GM23248 (cell line): Measurements from ENCODE around the gene ADAMTSL1. TPM values are rescaled to one million over a fixed set of nuclear protein-coding genes. Genes with fewer than 3 reads are reported as not detected.

Source experiments
- DNase-seq: peaks from one replicate; pipeline ENCODE4 v3.0.0-alpha.2; 2015
- H2AFZ ChIP-seq: fragments of 200-600 bp; sonication (generic); 2 replicates; pipeline ENCODE4 v1.6.1; 2016; ENCODE audit warnings: antibody characterized with exemption
- H3F3A ChIP-seq: fragments of 200-600 bp; sonication (generic); 2 replicates; pipeline ENCODE4 v1.6.1; 2016; ENCODE audit warnings: mild to moderate bottlenecking, antibody characterized with exemption, mixed run types; ENCODE audit not compliant: insufficient read depth
- H3K27ac ChIP-seq: fragments of 200-600 bp; sonication (generic); 2 replicates; pipeline ENCODE4 v1.5.1; 2016; ENCODE audit warnings: mild to moderate bottlenecking
- H3K27me3 ChIP-seq: fragments of 200-600 bp; sonication (generic); replicated peaks from 2 replicates; pipeline ENCODE4 v1.6.1; 2016; ENCODE audit warnings: mild to moderate bottlenecking; ENCODE audit not compliant: insufficient read depth
- H3K36me3 ChIP-seq: fragments of 200-600 bp; sonication (generic); 2 replicates; pipeline ENCODE4 v1.6.1; 2016; ENCODE audit warnings: low read depth, mild to moderate bottlenecking
- H3K4me1 ChIP-seq: fragments of 200-600 bp; sonication (generic); 2 replicates; pipeline ENCODE4 v1.6.1; 2016; ENCODE audit warnings: mild to moderate bottlenecking; ENCODE audit not compliant: insufficient read depth
- H3K4me2 ChIP-seq: fragments of 200-600 bp; sonication (generic); one replicate; pipeline ENCODE4 v1.6.1; 2016; ENCODE audit warnings: mild to moderate bottlenecking; ENCODE audit not compliant: unreplicated experiment
- H3K4me3 ChIP-seq: fragments of 200-600 bp; sonication (generic); 2 replicates; pipeline ENCODE4 v1.5.1; 2016; ENCODE audit warnings: mild to moderate bottlenecking
- H3K79me2 ChIP-seq: fragments of 200-600 bp; sonication (generic); 2 replicates; pipeline ENCODE4 v1.6.1; 2016; ENCODE audit warnings: mild to moderate bottlenecking; ENCODE audit not compliant: insufficient read depth
- H3K9ac ChIP-seq: fragments of 200-600 bp; sonication (generic); 2 replicates; pipeline ENCODE4 v1.6.1; 2016; ENCODE audit warnings: mild to moderate bottlenecking
- H3K9me2 ChIP-seq: fragments of 200-600 bp; sonication (generic); 2 replicates; pipeline ENCODE4 v1.6.1; 2016; ENCODE audit warnings: mixed run types, mild to moderate bottlenecking, moderate library complexity; ENCODE audit not compliant: insufficient read depth
- H3K9me3 ChIP-seq: fragments of 200-600 bp; sonication (generic); one replicate; pipeline ENCODE4 v1.6.1; 2017; ENCODE audit warnings: low read depth
- H4K20me1 ChIP-seq: fragments of 200-600 bp; sonication (generic); 2 replicates; pipeline ENCODE4 v1.6.0; 2016; ENCODE audit not compliant: insufficient read depth
- EZH2 ChIP-seq: fragments of 200-600 bp; sonication (generic); IDR thresholded peaks from 2 replicates; pipeline ENCODE4 v1.6.1; 2018; ENCODE audit warnings: antibody characterized with exemption, mild to moderate bottlenecking; ENCODE audit not compliant: insufficient read depth, poor library complexity, severe bottlenecking
- EZH2phosphoT487 ChIP-seq: fragments of 200-600 bp; sonication (generic); IDR thresholded peaks from 2 replicates; pipeline ENCODE4 v1.6.1; 2018; ENCODE audit warnings: antibody characterized with exemption, moderate library complexity, mild to moderate bottlenecking, low read depth; ENCODE audit not compliant: insufficient read depth
- WGBS, 2 experiments: methylation state at CpG; one replicate each; pipeline ENCODE4 v1.1.6; 2015 to 2017; ENCODE audit warnings: low lambda C conversion rate in 2 of 2, low coverage in 1 of 2; ENCODE audit errors: missing lambda C conversion rate in 2 of 2; 5-methylcytosine and 5-hydroxymethylcytosine counted together
- in situ Hi-C: fragments of 300-500 bp; cut with MboI; formaldehyde crosslinking; loops from 2 replicates; pipeline ENCODE4 v1.15.0; 2020
- polyA plus RNA-seq: library from polyadenylated mRNA; unstranded; fragments of >200 nt; fragmentation: Nextera tagmentation; extraction: Ambion mirVana; gene quantifications from 2 replicates; pipeline ENCODE4 v1.2.1, GENCODE V29; 2016
- total RNA-seq: library from RNA; depleted of rRNA; stranded (reverse); fragments of >200 nt; shearing (Covaris generic); gene quantifications from 2 replicates; pipeline ENCODE4 v1.2.3, GENCODE V29; 2014

ADAMTSL1 gene
- total and polyA plus RNA-seq, 2 experiments from 2014 or later = 77.0 to 273 TPM

GRCh38 chr9:18495065-18495464 lies 21.1 kb downstream of the ADAMTSL1 start:
- Histone ChIP-seq H3K36me3 (peaks cover 9% of the 10 kb centered on the region; the same call in 1 of the 2 replicates), H3K9ac (no peak overlapping the region), H3F3A (peaks cover 80% of the 10 kb centered on the region), H4K20me1 (no peaks in the 10 kb centered on the region), H3K9me2 (no peaks in the 10 kb centered on the region), H3K27ac (peak overlapping the region; percentile 98), H3K9me3 (no peaks in the 10 kb centered on the region), H3K79me2 (peaks cover 83% of the 10 kb centered on the region), H3K27me3 (no peaks in the 10 kb centered on the region), H3K4me2 (no peak overlapping the region), H2AFZ (no peak overlapping the region), H3K4me3 (no peak overlapping the region), H3K4me1 (peaks cover 85% of the 10 kb centered on the region)
- in situ Hi-C loops = no loop called here
- TF ChIP-seq EZH2phosphoT487 (no peak), EZH2 (no peak)
- 93 to 96% methylated on average over 3 of the region's 3 CpGs for WGBS, 2 experiments
- DNase-seq = no peak

- H3K27ac ChIP-seq = peak overlapping the region; percentile 98
- WGBS, 2 experiments = 34 to 37% methylated on average over 5 of the region's 5 CpGs
- no peaks in the 10 kb centered on the region for H3K27me3 ChIP-seq
- H3F3A ChIP-seq = peaks cover 80% of the 10 kb centered on the region
- H3K79me2 ChIP-seq = peaks cover 95% of the 10 kb centered on the region
- DNase-seq = peak; percentile 34
- H4K20me1 ChIP-seq = no peaks in the 10 kb centered on the region
- in situ Hi-C loops = no loop called here
- H2AFZ ChIP-seq = no peak overlapping the region
- peak overlapping the region; percentile 69 for H3K4me2 ChIP-seq
- H3K9me2 ChIP-seq = no peaks in the 10 kb centered on the region
- 0 out of 2 replicates have a peak overlapping the region, but pooled peaks have one; percentile 21 for H3K4me3 ChIP-seq
- peak overlapping the region; percentile 19; the same call in 1 of the 2 replicates for H3K9ac ChIP-seq
- TF ChIP-seq EZH2phosphoT487 (no peak), EZH2 (no peak)
- no peaks in the 10 kb centered on the region for H3K9me3 ChIP-seq
- peaks cover 12% of the 10 kb centered on the region; the same call in 1 of the 2 replicates for H3K36me3 ChIP-seq
- H3K4me1 ChIP-seq = peaks cover 76% of the 10 kb centered on the region
Measured at GRCh38 chr9:18496256-18497000, 22.5 kb downstream of the ADAMTSL1 start.

- Histone ChIP-seq H3K36me3 (peaks cover 12% of the 10 kb centered on the region; the same call in 1 of the 2 replicates), H3F3A (peaks cover 64% of the 10 kb centered on the region), H3K9ac (no peak overlapping the region), H3K27me3 (no peaks in the 10 kb centered on the region), H2AFZ (no peak overlapping the region), H3K4me1 (peaks cover 63% of the 10 kb centered on the region), H3K9me3 (no peaks in the 10 kb centered on the region), H3K27ac (peak overlapping the region; percentile 11; the same call in 1 of the 2 replicates), H3K4me3 (no peak overlapping the region), H3K4me2 (no peak overlapping the region), H4K20me1 (no peaks in the 10 kb centered on the region), H3K9me2 (no peaks in the 10 kb centered on the region), H3K79me2 (peaks cover 100% of the 10 kb centered on the region)
- WGBS, 2 experiments = 66 to 76% methylated on average over 3 of the region's 3 CpGs
- no peak for TF ChIP-seq EZH2
- TF ChIP-seq EZH2phosphoT487 = no peak
- DNase-seq = no peak
- in situ Hi-C loops = no loop called here
Measured at GRCh38 chr9:18499062-18499461, 25.1 kb downstream of the ADAMTSL1 start.

GRCh38 chr9:18499980-18500379 lies 26.0 kb downstream of the ADAMTSL1 start:
- 21 to 62% methylated on average over 1 of the region's 1 CpG for WGBS, 2 experiments
- in situ Hi-C loops = no loop called here
- no peaks in the 10 kb centered on the region for H3K27me3 ChIP-seq

More at GRCh38 chr9:18499980-18500379, 26.0 kb downstream of the ADAMTSL1 start:
- Histone ChIP-seq H3K4me1 (peaks cover 53% of the 10 kb centered on the region), H4K20me1 (no peaks in the 10 kb centered on the region), H3F3A (peaks cover 60% of the 10 kb centered on the region), H3K79me2 (peaks cover 100% of the 10 kb centered on the region), H3K9me2 (no peaks in the 10 kb centered on the region), H3K9ac (no peak overlapping the region), H3K27ac (0 out of 2 replicates have a peak overlapping the region, but pooled peaks have one; percentile 11), H3K4me3 (no peak overlapping the region), H2AFZ (no peak overlapping the region), H3K9me3 (no peaks in the 10 kb centered on the region), H3K36me3 (peaks cover 17% of the 10 kb centered on the region), H3K4me2 (peak overlapping the region; percentile 1)
- TF ChIP-seq EZH2phosphoT487 = no peak
- TF ChIP-seq EZH2 = no peak
- no peak for DNase-seq
